ENCODE data around the gene NINJ2.

NINJ2 gene

GRCh38 chr12:581746-582145 lies 81.5 kb downstream of the NINJ2 start:
- TF ChIP-seq GATA2 (IDR thresholded peaks at IDR 0.05; ENCODE audit: low read depth, low read length) (no peak), GATA3 (IDR thresholded peaks at IDR 0.05; ENCODE audit: low read depth, low read length) (no peak)

DNA sequence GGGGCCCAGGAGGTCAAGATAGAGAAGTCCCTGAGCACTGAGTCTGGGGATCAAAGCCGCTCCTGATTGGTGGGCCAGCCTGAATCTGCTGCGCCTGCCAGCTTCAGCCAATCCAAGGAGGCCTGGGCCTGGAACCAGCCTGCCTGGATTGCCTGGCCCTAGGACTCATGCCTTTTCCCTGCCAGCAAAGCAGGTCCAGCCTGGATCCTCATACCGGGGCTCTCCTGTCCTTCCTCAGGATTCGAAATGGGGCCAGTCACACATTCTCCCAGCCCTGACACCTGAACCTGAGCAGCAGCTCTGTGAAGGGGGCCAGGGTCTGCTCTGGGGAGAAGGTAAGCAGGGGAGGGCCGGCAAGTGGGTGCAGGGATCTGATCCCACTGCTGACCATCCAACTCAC lies 81.9 kb downstream of the NINJ2 start:
- TF ChIP-seq GATA3 (IDR thresholded peaks at IDR 0.05; ENCODE audit: low read depth, low read length) (no peak), GATA2 (IDR thresholded peaks at IDR 0.05; ENCODE audit: low read depth, low read length) (no peak)

DNA sequence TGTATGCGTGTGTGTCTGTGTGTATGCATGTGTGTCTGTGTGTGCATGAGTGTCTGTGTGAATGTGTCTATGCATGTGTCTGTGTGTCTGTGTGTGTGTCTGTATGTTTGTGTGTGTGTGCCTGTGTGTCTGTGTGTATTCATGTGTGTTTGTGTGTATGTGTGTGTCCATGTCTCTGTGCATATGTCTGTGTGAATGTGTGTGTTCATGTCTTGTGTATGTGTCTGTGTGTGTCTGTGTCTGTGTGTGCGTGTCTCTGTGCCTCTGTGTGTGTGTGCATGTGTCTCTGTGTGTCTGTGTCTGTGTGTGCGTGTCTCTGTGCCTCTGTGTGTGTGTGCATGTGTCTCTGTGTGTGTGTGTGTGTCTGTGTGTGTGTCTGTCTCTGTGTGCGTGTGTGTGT lies 82.4 kb downstream of the NINJ2 start:
- no peak for TF ChIP-seq GATA2 (IDR thresholded peaks at IDR 0.05; ENCODE audit: low read depth, low read length)
- TF ChIP-seq GATA3 (IDR thresholded peaks at IDR 0.05; ENCODE audit: low read depth, low read length) = no peak

DNA sequence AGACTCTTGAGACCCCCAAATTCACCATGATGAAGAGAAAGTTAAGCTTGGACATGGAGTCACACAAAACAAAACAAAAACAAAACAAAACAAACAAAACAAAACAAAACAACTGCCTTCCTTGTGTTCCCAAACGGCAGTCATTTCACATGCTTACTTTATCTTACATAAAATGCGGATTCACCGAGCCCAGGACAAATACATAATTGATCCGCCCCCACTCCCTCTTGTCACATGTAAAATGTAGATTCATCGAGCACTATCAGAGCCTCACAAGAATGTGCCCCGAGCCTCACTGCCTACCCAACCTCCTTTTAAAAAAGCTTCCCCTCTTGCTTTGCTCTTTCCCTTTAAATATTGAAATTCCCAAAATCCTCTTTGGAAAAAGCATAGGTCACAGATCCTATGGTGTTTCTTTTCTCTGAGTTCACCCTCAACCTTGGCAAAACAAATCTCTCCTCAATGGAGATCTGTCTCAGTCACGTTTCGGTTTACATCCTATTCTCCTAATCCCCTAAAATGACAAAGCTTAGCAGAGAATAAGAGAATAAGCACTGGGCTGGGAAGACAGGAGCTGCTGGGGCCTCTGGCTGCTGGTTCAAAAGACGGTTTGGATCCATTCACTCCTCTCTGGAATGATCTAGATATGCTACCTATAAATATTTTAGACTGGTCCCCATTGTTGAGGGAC lies 83.7 kb downstream of the NINJ2 start:
- TF ChIP-seq GATA3 (IDR thresholded peaks at IDR 0.05; ENCODE audit: low read depth, low read length) (no peak), GATA2 (IDR thresholded peaks at IDR 0.05; ENCODE audit: low read depth, low read length) (no peak)

- no peak for TF ChIP-seq GATA3 (IDR thresholded peaks at IDR 0.05; ENCODE audit: low read depth, low read length)
- no peak for TF ChIP-seq GATA2 (IDR thresholded peaks at IDR 0.05; ENCODE audit: low read depth, low read length)
Measured at GRCh38 chr12:578748-579419, 84.4 kb downstream of the NINJ2 start.

GRCh38 chr12:576615-577110 lies 86.6 kb downstream of the NINJ2 start:
- TF ChIP-seq GATA2 (IDR thresholded peaks at IDR 0.05; ENCODE audit: low read depth, low read length) (no peak), GATA3 (IDR thresholded peaks at IDR 0.05; ENCODE audit: low read depth, low read length) (no peak)

DNA sequence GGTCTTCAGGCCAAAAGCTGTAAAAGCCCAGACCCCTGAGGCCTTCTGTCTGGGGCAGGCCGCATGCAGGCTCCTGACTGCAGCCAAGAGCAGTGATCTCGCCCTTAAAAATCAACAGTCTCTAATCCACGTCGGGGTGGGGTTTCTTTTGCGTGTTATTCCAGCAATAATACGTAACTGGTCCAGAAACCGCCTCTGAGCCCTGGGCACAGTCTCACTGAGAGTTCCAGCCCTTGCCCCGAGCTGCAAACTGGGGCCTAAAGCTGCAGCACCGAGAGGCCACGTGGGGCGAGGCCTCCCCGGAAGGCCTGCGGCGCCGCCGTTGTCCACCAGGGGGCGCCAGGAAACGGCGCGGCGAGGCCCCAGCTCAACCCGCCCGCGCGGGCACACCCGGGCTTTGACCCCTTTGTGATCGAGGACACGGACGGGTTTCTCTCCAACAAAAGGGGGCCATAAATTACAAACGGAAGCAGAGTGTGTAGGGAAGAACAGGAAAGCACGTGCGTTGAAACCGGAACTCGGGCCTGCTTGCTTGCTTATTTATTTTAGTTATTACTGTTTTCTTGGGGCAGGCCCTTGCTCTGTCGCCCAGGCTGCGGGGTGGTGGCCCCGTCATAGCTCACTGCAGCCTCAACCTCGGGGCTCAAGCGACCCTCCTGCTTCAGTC lies 87.2 kb downstream of the NINJ2 start:
- TF ChIP-seq GATA3 (IDR thresholded peaks at IDR 0.05; ENCODE audit: low read depth, low read length) (no peak), GATA2 (IDR thresholded peaks at IDR 0.05; ENCODE audit: low read depth, low read length) (no peak)

DNA sequence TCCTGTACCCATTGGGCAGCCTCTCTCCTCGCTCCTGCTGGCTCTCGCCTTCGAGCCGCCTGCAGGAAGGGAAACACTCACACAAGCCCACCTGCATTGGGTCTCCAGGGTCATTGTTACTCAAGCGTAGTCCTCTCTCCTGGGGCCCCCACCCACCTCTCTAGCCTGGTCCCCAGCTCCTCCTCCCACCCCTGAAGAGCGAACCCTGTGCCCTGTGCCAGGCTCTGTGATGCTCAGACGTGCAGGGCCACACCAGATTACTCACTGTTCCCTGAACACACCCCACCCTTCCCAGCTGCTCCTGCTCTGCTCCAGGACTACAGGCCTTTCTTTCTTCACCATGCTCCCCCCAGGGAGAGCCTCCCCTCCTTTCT lies 88.1 kb downstream of the NINJ2 start:
- no peak for TF ChIP-seq GATA2 (IDR thresholded peaks at IDR 0.05; ENCODE audit: low read depth, low read length)
- TF ChIP-seq GATA3 (IDR thresholded peaks at IDR 0.05; ENCODE audit: low read depth, low read length) = no peak

DNA sequence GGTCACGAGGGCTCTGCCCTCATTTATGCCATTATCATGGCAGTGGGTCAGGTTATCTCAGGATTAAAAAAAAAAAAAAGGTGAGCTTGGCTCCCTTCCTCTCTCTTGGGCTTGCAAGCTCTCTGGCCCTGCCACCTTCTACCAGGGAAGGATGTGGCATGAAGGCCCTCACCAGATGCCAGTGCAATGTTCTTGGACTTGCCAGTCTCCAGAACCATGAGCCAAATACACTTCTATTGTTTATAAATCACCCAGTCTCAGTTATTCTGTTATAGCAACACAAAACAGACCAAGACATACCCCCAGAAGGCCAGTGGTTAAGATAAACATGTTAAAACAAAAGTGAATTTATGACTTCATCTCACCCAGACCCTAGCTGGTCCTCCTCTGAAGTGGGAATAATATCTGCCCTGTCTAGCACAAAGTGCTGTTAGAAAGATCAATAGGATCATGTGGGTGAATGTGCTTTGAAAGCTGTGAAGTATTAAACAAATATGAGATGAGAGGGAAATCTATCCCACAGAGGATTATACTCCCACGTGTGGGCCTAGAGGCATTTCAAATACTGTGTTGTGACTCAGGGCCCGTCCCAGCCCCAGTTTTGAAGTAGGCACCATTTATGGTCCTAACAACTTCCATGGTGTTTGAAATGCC lies 88.6 kb downstream of the NINJ2 start:
- no peak for TF ChIP-seq GATA2 (IDR thresholded peaks at IDR 0.05; ENCODE audit: low read depth, low read length)

DNA sequence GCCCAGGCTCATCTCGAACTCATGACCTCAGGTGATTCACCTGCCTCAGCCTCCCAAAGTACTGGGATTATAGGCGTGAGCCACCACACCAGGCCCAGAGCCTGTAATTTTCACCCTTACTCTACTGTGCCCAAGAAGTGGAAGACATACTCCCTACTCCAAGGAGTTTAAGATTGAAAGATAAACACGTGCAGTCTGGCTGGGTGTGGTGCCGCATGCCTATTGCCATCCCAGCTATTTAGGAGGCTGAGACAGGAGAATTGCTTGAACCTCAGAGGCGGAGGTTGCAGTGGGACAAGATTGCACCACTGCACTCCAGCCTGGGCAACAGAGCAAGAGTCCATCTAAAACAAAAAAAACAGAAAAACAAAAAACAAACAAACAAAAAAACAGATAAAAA lies 90.0 kb downstream of the NINJ2 start:
- TF ChIP-seq GATA2 (IDR thresholded peaks at IDR 0.05; ENCODE audit: low read depth, low read length) (no peak), GATA3 (IDR thresholded peaks at IDR 0.05; ENCODE audit: low read depth, low read length) (no peak)

DNA sequence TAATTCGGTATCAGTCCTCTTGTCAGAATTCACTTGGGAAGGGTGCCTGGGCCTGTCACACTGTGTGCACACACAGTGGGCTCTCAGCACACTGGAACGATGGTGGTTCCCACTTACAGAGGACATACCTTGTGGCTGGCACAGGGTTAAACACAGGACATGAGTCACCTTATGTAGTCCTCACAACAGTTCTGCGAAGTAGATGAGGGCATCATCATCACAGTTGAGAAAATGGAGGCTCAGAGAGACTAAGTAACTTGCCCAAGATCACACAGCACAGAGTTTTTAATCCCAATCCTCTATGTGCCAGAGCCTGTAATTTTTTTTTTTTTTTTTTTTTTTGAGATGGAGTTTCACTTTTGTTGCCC lies 90.7 kb downstream of the NINJ2 start:
- TF ChIP-seq GATA3 (IDR thresholded peaks at IDR 0.05; ENCODE audit: low read depth, low read length) (no peak), GATA2 (IDR thresholded peaks at IDR 0.05; ENCODE audit: low read depth, low read length) (no peak)

- TF ChIP-seq GATA3 (IDR thresholded peaks at IDR 0.05; ENCODE audit: low read depth, low read length) (no peak), GATA2 (IDR thresholded peaks at IDR 0.05; ENCODE audit: low read depth, low read length) (no peak)
Measured at GRCh38 chr12:571795-572531, 91.3 kb downstream of the NINJ2 start.

DNA sequence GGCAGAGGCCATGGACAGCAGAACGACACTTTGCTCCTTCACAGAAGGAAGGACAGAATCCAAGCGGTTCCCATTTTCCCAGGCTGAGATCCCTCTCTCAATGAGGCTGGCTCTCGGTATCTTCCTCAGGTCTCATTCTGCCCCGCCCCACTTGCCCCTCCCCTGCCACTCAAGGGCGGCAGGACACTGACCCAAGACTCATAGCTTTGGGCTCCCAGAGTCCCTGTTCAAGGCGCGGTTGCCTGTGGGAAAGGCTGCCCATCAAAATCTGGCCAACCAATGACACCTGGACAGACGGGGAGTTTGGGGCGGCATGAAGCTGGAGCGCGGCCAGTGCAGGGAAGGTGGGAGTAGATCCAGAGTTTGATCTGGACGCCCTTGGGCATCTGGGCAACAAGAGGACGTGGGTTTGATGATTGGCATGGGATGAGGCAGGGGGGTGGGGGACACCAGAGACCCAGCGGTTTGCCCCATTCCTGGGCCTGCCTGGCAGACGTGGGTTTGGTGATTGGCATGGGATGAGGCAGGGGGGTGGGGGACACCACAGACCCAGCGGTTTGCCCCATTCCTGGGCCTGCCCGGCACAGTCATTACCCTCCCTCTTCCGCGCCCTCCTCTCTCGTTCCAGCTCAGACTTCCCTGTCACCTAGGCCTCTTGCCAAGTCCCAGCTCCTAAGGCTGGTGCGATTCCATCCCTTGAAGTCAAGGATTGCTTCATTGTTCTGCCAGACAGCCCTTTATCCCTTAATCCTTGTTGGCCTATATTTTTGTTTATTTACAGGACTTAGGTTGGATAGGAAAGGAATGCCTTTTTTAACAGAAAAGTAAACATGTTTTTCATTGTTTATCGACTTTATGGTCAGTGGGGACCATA lies 92.1 kb downstream of the NINJ2 start:
- TF ChIP-seq GATA3 (IDR thresholded peaks at IDR 0.05; ENCODE audit: low read depth, low read length) = no peak

Data from SH-SY5Y (cell line).